Stimulated activated naive CD8-positive, alpha-beta T cell treated with anti-CD3 and anti-CD28 coated beads, Interleukin-15, Interleukin-2, amounts not matched to agents 100 ng/mL and 50 ng/mL, for 24 hours (primary cell): ENCODE data around the gene WSB2.
"Not testable (repeated sequence)": the region's sequence is repeated elsewhere in the genome, so short reads cannot be mapped to it uniquely, and the experiment has no call there.

ENCODE experiments used
- H3K27ac Mint-ChIP-seq: one replicate; pipeline ENCODE4 v1.8.0; 2021; ENCODE audit warnings: mild to moderate bottlenecking, mixed read lengths
- H3K27me3 Mint-ChIP-seq: one replicate; pipeline ENCODE4 v1.8.0; 2021; ENCODE audit warnings: mixed read lengths
- H3K36me3 Mint-ChIP-seq: one replicate; pipeline ENCODE4 v1.8.0; 2021; ENCODE audit warnings: low read depth, mixed read lengths
- H3K4me1 Mint-ChIP-seq: one replicate; pipeline ENCODE4 v1.8.0; 2021; ENCODE audit warnings: low read depth, mixed read lengths
- H3K4me3 Mint-ChIP-seq: one replicate; pipeline ENCODE4 v1.8.0; 2021; ENCODE audit warnings: mild to moderate bottlenecking, mixed read lengths
- H3K9me3 Mint-ChIP-seq: one replicate; pipeline ENCODE4 v1.8.0; 2021; ENCODE audit warnings: mixed read lengths

The WSB2 gene

DNA sequence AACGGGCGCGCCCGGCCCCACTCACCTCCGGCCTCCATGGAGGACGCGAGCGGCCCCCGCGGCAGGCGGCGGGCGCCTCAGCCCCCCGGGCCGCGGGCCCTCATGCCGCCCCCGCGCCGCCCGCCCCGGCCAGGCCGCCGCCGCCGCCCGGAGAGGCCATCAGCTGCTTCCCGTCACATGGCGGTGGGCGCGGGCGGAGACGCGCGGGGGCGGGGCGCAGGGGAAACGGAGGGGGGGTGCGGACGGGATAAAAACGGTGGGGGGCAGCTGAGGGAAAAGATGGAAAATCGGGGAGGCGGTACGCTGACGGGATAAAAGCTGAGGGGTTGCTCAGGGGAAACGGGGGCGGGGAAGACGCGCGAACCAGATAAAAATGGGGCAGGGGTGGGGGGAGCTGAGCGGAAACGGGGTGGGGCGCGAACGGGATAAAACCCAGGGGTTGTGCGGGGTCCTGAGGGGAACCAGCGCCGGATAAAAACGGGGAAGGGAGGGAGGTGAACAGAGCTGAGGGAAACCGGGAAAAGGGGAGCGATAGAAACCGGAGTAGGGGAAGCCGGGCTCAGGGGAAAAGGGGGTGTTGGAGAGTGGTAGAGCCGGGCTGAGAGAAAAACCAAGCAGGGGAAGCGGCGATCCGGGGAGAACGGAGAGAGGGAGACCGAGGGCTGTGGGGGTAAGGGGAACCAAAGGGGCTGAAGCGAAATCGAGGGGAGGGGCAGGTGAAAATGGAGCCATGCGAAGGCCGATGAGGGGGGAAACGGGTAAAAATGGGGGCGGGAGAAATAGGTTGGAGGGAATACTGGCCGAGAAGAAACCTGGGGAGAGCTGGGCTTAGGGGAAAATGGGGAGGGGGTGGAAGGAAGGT is at the start of gene WSB2:
WSB2 (minus strand) TSS at position 169 of the 862 bp plus-strand sequence; CDS start at position 38, 131 bp downstream.
- H3K4me3 Mint-ChIP-seq = peak within 1 kb of the TSS; percentile 89
- no peaks in the 10 kb centered on the region for H3K9me3 Mint-ChIP-seq
- H3K27ac Mint-ChIP-seq = peak within 1 kb of the TSS; percentile 93
- no peaks in the 10 kb centered on the region for H3K36me3 Mint-ChIP-seq
- H3K4me1 Mint-ChIP-seq = peaks cover 57% of the 10 kb centered on the region
- H3K27me3 Mint-ChIP-seq = no peaks in the 10 kb centered on the region

DNA sequence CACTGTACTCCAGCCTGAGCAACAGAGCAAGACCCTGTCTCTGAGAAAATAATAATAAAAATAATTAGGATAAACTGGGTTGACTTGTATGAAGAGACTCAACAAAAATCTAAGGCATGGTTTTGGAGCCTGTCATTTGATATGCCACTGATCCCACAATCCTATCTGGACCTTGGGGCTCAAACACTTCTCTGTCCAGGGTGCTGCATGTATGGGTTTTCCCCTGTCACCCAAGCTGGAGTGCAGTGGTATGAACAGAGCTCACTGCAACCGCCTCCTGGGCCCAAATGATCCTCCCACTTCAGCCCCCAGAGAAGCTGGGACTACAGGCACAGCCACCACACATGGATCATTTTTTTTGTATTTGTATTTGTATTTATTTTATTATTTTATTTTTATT is 48.1 kb upstream of the WSB2 start:
- Mint-ChIP-seq H3K4me1 (peaks cover 5% of the 10 kb centered on the region), H3K9me3 (no peaks in the 10 kb centered on the region), H3K4me3 (no peak overlapping the region), H3K36me3 (no peaks in the 10 kb centered on the region), H3K27ac (no peak overlapping the region), H3K27me3 (peaks cover 5% of the 10 kb centered on the region)

DNA sequence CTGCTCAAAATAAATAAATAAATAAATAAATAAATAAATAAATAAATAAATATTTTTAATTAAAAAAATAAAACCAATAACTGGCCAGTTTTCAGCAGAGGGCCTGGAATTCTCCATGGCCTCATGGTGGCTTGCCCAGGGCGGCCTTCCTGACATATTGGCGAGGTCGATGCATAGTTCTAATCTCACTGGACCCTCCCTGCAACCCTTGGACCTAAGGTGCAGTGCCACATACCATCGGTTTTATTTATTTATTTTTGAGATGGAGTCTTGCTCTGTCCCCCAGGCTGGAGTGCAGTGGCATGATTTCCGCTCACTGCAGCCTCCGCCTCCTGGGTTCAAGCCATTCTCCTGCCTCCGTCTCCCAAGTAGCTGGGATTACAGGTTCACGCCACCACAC is 46.7 kb upstream of the WSB2 start:
- Mint-ChIP-seq H3K27ac (no peak overlapping the region), H3K36me3 (no peaks in the 10 kb centered on the region), H3K4me3 (no peak overlapping the region), H3K27me3 (peaks cover 9% of the 10 kb centered on the region), H3K9me3 (no peaks in the 10 kb centered on the region), H3K4me1 (peaks cover 9% of the 10 kb centered on the region)

DNA sequence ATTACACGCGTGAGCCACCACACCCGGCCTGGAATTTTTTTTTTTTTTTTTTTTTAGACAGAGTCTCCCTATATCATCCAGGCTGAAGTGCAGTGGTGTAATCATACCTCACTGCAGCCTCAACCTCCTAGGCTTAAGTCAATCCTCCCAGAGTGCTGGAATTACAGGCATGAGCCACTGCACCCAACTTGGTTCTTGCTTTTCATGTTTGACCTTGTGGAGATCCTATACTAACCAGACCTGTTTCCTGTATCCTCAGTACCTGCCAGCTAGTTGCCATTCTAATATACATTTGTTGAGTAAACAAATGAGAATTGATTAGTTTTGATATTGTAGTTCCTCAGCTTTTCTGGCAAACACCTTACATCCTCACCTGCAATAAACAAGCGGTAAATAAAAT is 46.0 kb upstream of the WSB2 start:
- H3K4me3 Mint-ChIP-seq = no peak overlapping the region
- H3K4me1 Mint-ChIP-seq = peaks cover 9% of the 10 kb centered on the region
- peaks cover 11% of the 10 kb centered on the region for H3K27me3 Mint-ChIP-seq
- H3K9me3 Mint-ChIP-seq = no peaks in the 10 kb centered on the region
- H3K36me3 Mint-ChIP-seq = no peaks in the 10 kb centered on the region
- no peak overlapping the region for H3K27ac Mint-ChIP-seq

DNA sequence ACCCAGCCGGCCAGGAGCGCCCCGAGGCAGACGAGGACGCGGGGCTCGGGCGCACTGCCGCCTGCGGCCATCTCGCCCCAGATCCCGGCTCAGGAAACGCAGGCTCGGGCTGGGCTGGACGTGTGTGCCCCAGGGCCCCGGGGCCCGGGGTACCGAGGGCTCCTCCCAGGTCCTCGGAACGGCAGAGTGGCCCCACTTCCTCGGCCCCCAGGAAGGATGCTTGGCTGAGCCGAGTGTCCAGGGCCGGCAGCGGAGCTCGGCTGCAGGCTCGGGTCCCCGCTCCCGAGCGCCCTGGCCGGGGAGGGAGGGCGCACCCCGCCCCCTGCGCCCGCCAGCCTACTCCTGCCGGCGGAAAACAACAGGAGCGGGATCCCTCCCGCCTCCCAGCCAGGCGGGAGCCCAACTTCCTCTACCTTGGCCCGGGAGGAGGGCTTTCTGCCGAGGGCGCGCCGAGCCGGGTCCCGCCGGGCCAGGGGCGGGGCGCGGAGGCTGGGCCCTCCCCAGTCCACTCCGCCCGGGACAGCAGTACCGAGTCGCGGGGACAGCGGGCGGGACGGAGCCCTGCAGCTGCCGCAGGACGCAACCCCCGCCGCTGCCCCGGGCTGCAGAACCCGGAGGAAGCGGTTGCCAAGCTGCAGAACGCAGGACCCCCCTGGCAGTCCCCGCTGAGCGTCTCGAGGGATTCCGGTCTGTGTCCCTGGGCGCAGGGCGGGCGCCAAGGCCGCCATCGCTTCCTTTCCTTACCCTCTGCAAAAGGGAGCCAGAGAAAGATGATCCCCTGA is 42.8 kb upstream of the WSB2 start, which contains the start of gene VSIG10:
VSIG10 (minus strand) TSS at position 411 of the 782 bp plus-strand sequence; CDS start at position 71, 340 bp downstream.
- H3K27ac Mint-ChIP-seq = peak within 1 kb of the TSS; percentile 58
- no peaks in the 10 kb centered on the region for H3K9me3 Mint-ChIP-seq

DNA sequence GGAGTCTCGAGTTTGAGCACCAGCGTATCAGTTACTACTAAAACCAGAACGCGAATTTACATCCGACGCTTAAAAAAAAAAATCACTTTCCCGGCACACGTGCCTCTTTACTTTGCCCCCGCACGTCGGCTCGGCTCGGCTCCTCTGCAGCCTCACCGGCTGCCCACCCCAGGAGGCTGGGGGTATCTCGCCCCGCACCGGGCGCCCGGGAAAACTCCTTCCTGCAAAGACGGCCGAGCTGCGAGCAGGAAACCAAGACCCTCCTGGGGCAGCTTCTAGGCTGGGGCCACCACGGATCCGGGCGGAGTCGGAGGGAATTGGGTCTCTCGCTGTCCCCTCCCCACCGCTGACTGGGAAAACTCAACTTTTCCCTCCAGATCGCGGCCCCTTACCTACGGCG is 42.2 kb upstream of the WSB2 start:
- peak overlapping the region; percentile 58 for H3K27ac Mint-ChIP-seq
- H3K9me3 Mint-ChIP-seq = no peaks in the 10 kb centered on the region
- peak overlapping the region; percentile 86 for H3K4me3 Mint-ChIP-seq
- H3K4me1 Mint-ChIP-seq = peaks cover 9% of the 10 kb centered on the region
- H3K27me3 Mint-ChIP-seq = peaks cover 20% of the 10 kb centered on the region
- H3K36me3 Mint-ChIP-seq = no peaks in the 10 kb centered on the region

More for the DNA sequence above, 42.8 kb upstream of the WSB2 start, which contains the start of gene VSIG10:
- Mint-ChIP-seq H3K27me3 (peaks cover 20% of the 10 kb centered on the region), H3K36me3 (no peaks in the 10 kb centered on the region), H3K4me1 (peaks cover 9% of the 10 kb centered on the region), H3K4me3 (peak within 1 kb of the TSS; percentile 86)

DNA sequence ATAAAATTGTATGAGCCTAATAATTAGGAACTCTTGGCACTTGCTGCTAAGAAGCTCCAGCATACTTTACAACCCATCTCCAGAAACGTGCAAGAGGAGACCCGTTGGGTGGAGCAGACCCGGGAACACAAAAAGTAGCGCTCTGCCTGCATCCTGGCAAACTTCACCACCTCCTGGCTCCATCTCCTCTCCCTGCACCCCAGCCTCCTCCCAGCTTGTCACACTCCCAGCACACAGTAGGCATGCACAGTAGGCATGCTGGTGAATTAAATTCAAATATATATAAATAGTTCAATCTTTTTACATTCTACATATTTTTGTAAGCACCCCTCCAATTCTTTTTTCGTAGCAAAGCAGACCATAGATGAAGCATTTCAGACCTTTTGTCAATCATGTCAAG is 41.6 kb upstream of the WSB2 start:
- peaks cover 9% of the 10 kb centered on the region for H3K4me1 Mint-ChIP-seq
- no peaks in the 10 kb centered on the region for H3K36me3 Mint-ChIP-seq
- peak overlapping the region; percentile 86 for H3K4me3 Mint-ChIP-seq
- no peaks in the 10 kb centered on the region for H3K9me3 Mint-ChIP-seq
- H3K27ac Mint-ChIP-seq = peak overlapping the region; percentile 58
- peaks cover 20% of the 10 kb centered on the region for H3K27me3 Mint-ChIP-seq

DNA sequence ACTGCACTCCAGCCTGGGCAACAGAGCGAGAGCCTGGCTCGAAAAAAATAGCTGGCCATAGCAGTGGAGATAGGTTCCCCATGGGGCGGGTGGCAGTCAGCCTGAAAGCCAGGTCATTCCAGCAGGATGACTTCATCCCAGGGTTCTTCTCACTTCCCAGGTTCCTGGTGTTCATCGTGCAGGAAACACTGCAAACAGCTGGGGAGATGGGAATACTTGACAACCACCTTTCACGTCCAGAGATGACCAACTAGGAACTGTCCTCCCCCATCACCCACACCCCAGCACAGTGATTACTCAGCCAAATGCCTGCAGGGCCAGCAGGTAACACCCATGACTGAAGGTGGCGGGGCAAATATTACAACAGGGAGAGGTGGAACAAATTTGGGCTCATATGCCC is 41.1 kb upstream of the WSB2 start:
- Mint-ChIP-seq H3K27me3 (peaks cover 20% of the 10 kb centered on the region), H3K4me3 (no peak overlapping the region), H3K9me3 (no peaks in the 10 kb centered on the region), H3K4me1 (peaks cover 9% of the 10 kb centered on the region), H3K36me3 (no peaks in the 10 kb centered on the region), H3K27ac (no peak overlapping the region)

DNA sequence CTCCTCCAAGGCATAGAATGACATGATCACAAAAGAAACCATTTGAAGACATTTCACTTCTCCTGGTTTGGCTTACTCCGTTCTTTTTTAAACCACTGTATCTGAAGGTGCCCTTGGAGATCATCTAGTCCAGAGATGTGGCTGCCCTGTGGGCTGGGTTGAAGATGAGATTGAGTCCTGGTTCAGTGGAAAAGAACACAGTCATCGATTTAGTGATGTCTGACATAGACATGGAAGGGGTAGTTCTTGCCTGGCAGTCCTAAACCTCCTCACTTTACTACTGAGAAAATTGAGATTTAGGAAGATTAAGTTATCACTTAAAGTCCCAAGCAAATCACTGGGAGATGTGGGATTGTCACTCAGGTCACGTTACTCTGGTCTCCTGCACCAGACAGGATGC is 40.1 kb upstream of the WSB2 start:
- no peaks in the 10 kb centered on the region for H3K9me3 Mint-ChIP-seq
- peaks cover 9% of the 10 kb centered on the region for H3K4me1 Mint-ChIP-seq
- no peaks in the 10 kb centered on the region for H3K36me3 Mint-ChIP-seq
- no peak overlapping the region for H3K4me3 Mint-ChIP-seq
- H3K27me3 Mint-ChIP-seq = peaks cover 20% of the 10 kb centered on the region
- H3K27ac Mint-ChIP-seq = no peak overlapping the region

DNA sequence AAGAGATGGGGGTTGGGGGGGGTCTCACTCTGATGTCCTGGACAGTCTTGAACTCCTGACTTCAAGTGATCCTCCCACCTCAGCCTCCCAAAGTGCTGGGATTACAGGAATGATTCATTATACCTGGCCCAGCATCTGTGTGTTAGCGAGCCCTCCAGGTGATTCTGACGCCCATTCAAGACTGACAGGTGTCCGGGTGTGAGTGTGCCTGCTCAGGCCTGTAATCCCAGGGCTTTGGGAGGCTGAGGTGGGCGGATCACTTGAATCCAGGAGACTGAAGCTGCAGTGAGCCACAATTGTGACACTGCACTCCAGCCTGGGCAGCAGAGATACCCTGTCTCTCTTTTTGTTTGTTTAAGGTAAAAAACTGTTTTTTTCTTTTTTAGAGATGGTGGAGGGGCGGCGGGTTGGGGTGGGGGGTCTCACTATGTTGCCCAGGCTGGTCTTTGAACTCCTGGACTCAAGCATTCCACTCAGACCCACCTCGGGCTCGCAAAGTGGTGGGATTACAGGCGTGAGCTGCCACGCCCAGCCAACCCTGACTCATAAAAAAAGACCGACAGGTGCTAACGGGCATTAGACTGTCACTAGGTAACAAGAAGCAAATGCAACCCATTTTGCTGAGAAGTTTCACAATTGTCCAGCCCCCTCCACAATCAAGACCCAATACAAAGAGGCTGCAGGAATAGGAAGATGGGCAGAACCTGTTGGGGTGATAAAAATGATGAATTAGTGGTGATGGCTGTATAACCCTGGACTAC is 38.1 kb upstream of the WSB2 start:
- no peak overlapping the region for H3K4me3 Mint-ChIP-seq
- no peak overlapping the region for H3K27ac Mint-ChIP-seq
- H3K4me1 Mint-ChIP-seq = peaks cover 4% of the 10 kb centered on the region
- H3K9me3 Mint-ChIP-seq = no peaks in the 10 kb centered on the region
- no peaks in the 10 kb centered on the region for H3K36me3 Mint-ChIP-seq
- peaks cover 15% of the 10 kb centered on the region for H3K27me3 Mint-ChIP-seq

DNA sequence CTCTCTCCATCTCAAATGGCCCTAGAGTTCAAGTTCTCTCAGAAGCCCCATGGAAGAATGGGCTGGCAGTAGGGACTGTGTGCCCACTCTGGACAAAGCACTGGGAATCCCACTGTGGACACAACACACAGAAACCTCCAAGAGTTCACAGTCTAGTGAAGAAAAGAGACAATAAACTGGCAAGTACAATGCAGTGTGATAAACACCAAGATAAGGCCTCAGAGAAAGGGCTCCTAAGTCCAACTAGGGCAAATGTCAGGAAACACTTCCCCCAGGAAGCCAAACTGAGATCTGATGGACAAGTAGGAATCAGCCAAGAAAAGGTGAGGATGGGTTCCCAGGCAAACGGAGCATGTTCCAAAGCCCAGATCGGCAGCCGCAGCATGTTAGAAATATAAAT is 37.4 kb upstream of the WSB2 start:
- H3K4me3 Mint-ChIP-seq = no peak overlapping the region
- peaks cover 15% of the 10 kb centered on the region for H3K27me3 Mint-ChIP-seq
- peaks cover 4% of the 10 kb centered on the region for H3K4me1 Mint-ChIP-seq
- no peak overlapping the region for H3K27ac Mint-ChIP-seq
- no peaks in the 10 kb centered on the region for H3K9me3 Mint-ChIP-seq
- no peaks in the 10 kb centered on the region for H3K36me3 Mint-ChIP-seq

DNA sequence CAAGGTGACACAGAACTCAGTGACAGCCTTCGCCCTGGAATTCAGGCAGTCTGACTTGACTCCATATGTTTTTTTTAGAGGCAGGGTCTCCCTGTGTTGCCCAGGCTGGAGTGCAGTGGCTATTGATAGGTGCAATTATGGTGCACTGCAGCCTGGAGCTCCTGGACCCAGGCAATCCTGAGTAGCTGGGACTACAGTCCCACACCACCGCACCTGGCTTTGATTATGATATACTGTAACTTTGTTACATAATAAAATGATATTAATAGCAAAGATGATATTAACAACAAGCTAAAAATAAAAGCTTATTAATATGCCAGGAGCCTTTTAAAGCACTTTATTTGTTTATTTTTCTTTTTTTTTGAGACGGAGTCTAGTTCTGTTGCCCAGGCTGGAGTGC is 33.1 kb upstream of the WSB2 start:
- Mint-ChIP-seq H3K27ac (no peak overlapping the region), H3K9me3 (no peaks in the 10 kb centered on the region), H3K36me3 (no peaks in the 10 kb centered on the region), H3K4me3 (no peak overlapping the region), H3K4me1 (no peaks in the 10 kb centered on the region), H3K27me3 (no peaks in the 10 kb centered on the region)

DNA sequence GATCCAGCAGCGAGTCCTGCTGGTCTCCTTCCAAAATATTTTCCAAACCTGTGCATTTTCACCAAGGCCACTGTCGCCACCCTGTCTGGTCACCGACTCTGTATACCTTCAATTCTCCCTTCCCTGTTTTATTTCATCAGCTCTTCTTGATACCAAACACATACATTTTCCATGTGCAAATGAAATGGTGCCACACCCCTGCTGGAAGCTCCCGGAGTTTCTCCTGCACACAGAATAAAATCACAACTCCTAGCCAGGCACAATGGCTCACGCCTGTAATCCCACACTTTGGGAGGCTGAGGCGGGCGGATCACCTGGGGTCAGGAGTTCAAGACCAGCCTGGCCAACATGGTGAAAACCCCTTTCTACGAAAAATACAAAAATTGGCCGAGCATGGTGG is 28.8 kb upstream of the WSB2 start:
- Mint-ChIP-seq H3K9me3 (no peaks in the 10 kb centered on the region), H3K27me3 (no peaks in the 10 kb centered on the region), H3K4me1 (no peaks in the 10 kb centered on the region), H3K4me3 (no peak overlapping the region), H3K36me3 (no peaks in the 10 kb centered on the region), H3K27ac (no peak overlapping the region)

DNA sequence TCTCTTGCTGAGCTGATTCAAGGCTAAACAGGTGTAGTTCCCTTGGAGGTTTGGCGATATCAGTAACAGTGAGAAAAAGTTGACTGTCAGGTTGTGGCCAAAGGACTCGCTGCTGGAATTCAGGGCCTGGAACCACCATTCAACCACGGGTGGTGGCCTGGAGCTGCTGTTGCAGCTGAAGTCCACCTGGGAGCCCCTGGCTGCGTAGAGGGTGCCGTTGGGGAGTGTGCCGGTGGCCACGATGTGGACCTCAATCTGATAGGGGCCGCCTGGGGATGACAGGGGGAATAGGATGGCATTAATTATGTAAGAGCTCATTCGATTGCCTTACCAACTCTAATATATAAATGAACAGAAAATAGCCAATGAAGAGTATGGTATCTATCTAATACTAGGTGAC is 21.2 kb upstream of the WSB2 start:
- no peaks in the 10 kb centered on the region for H3K4me1 Mint-ChIP-seq
- H3K9me3 Mint-ChIP-seq = no peaks in the 10 kb centered on the region
- H3K27ac Mint-ChIP-seq = no peak overlapping the region
- H3K4me3 Mint-ChIP-seq = no peak overlapping the region
- no peaks in the 10 kb centered on the region for H3K27me3 Mint-ChIP-seq
- H3K36me3 Mint-ChIP-seq = no peaks in the 10 kb centered on the region

DNA sequence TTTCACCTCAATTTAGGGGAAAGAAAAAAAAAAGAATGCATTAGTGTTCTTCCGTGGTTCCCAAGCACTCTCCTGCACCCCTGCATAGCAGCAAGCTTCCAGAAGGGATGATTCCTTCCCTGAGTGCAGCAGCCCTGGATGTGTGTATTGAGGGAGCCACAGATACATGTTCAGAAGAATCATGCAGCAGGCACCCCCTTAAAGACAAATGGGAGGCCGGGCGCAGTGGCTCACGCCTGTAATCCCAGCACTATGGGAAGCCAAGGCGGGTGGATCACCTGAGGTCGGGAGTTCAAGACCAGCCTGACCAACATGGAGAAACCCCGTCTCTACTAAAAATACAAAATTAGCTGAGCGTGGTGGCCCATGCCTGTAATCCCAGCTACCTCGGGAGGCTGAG is 20.5 kb upstream of the WSB2 start:
- not testable (repeated sequence) for H3K36me3 Mint-ChIP-seq, H3K4me3 Mint-ChIP-seq, H3K9me3 Mint-ChIP-seq, H3K4me1 Mint-ChIP-seq, H3K27me3 Mint-ChIP-seq, H3K27ac Mint-ChIP-seq
